GM21786 (cell line): ENCODE measurements around the gene NCKAP5.
A peak's percentile ranks its signal among the peaks of the same experiment; 100 is the strongest.

Experiments used
- ATAC-seq: cut with Tn5 transposase; IDR thresholded peaks from one replicate; pipeline ENCODE4 v1.9.1; 2021; ENCODE audit not compliant: unreplicated experiment

The NCKAP5 gene

GRCh38 chr2:132974467-132975095 lies 593.7 kb downstream of the NCKAP5 start:
- no peak for ATAC-seq

GRCh38 chr2:132971310-132972061 lies 596.8 kb downstream of the NCKAP5 start:
- ATAC-seq = no peak

GRCh38 chr2:132969371-132969985 lies 598.8 kb downstream of the NCKAP5 start:
- ATAC-seq = no peak

GRCh38 chr2:132965460-132965859 lies 602.8 kb downstream of the NCKAP5 start:
- no peak for ATAC-seq

GRCh38 chr2:132963161-132963560 lies 605.1 kb downstream of the NCKAP5 start:
- no peak for ATAC-seq

- no peak for ATAC-seq
These were observed 609.4 kb downstream of the NCKAP5 start for GRCh38 chr2:132958887-132959286.

GRCh38 chr2:132955871-132956615 lies 612.2 kb downstream of the NCKAP5 start:
- ATAC-seq = no peak

GRCh38 chr2:132953771-132954170 lies 614.5 kb downstream of the NCKAP5 start:
- ATAC-seq = peak; percentile 82

- no peak for ATAC-seq
These were observed 617.1 kb downstream of the NCKAP5 start for GRCh38 chr2:132951008-132951714.

- peak; percentile 46 for ATAC-seq
These were observed 619.2 kb downstream of the NCKAP5 start for GRCh38 chr2:132949108-132949507.

GRCh38 chr2:132948211-132948610 lies 620.1 kb downstream of the NCKAP5 start:
- no peak for ATAC-seq

GRCh38 chr2:132943829-132944228 lies 624.4 kb downstream of the NCKAP5 start:
- ATAC-seq = no peak

- ATAC-seq = no peak
These were observed 626.8 kb downstream of the NCKAP5 start for GRCh38 chr2:132941296-132942020.

- no peak for ATAC-seq
These were observed 630.6 kb downstream of the NCKAP5 start for GRCh38 chr2:132937629-132938028.

GRCh38 chr2:132936791-132937190 lies 631.5 kb downstream of the NCKAP5 start:
- ATAC-seq = peak; percentile 90

- no peak for ATAC-seq
These were observed 632.0 kb downstream of the NCKAP5 start for GRCh38 chr2:132936261-132936660.

- ATAC-seq = no peak
These were observed 638.5 kb downstream of the NCKAP5 start for GRCh38 chr2:132929786-132930185.

GRCh38 chr2:132923787-132924186 lies 644.5 kb downstream of the NCKAP5 start:
- ATAC-seq = no peak

GRCh38 chr2:132915812-132916549 lies 652.3 kb downstream of the NCKAP5 start:
- peak; percentile 71 for ATAC-seq
